ENCODE measurements around the gene ZDHHC15. TPM values are rescaled to one million over a fixed set of nuclear protein-coding genes. Genes with fewer than 3 reads are reported as not detected.
"Not testable (repeated sequence)": the region's sequence is repeated elsewhere in the genome, so short reads cannot be mapped to it uniquely, and the experiment has no call there.

Gene ZDHHC15
- total and polyA plus RNA-seq, 5 donors, result 2.0 to 4.6 (median 4.3) TPM

GRCh38 chrX:75369721-75370120, 153.1 kb downstream of the ZDHHC15 start:
- Histone ChIP-seq H3K27me3 (ENCODE audit: control insufficient read depth, insufficient read depth) (no peaks in the 10 kb centered on the region), H3K27ac (ENCODE audit: low read length) (no peak overlapping the region), H3K4me1 (ENCODE audit: control insufficient read depth, insufficient read depth, low read length) (no peaks in the 10 kb centered on the region), H3K9me3 (ENCODE audit: control insufficient read depth, low read length) (no peaks in the 10 kb centered on the region), H3K4me3 (ENCODE audit: low read length) (no peak overlapping the region)
- 83% methylated on average over 1 of the region's 1 CpG for WGBS
- no peak for ATAC-seq
- intact Hi-C loops (cut with DNase I), result no loop called here
- no peak for DNase-seq

DNA sequence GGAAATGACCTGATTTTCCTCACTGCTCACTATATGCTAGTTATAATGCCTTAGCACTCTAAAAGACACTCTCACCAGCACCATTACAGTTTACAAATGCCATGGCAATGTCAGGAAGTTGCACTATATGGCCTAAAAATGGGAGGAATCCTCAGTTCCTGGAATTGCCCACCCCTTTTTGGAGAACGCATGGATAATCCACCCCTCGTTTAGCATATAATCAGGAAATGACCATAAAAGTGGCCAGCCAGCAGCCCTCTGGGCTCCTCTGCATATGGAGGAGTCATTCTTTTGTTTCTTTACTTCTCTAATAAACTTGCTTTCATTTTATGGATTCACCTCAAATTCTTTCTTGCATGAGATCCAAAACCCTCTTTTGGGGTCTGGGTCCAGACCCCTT, 156.0 kb downstream of the ZDHHC15 start:
- Histone ChIP-seq H3K27ac (ENCODE audit: low read length) (no peak overlapping the region), H3K27me3 (ENCODE audit: control insufficient read depth, insufficient read depth) (no peaks in the 10 kb centered on the region), H3K4me3 (ENCODE audit: low read length) (no peak overlapping the region), H3K9me3 (ENCODE audit: control insufficient read depth, low read length) (no peaks in the 10 kb centered on the region), H3K4me1 (ENCODE audit: control insufficient read depth, insufficient read depth, low read length) (no peaks in the 10 kb centered on the region)
- ATAC-seq (no peak), DNase-seq (no peak)
- intact Hi-C loops (cut with DNase I), result no loop called here
- 78% methylated on average over 2 of the region's 2 CpGs for WGBS

- WGBS, result 87% methylated on average over 1 of the region's 1 CpG
- Histone ChIP-seq H3K9me3 (ENCODE audit: control insufficient read depth, low read length) (no peaks in the 10 kb centered on the region), H3K27ac (ENCODE audit: low read length) (no peak overlapping the region), H3K4me1 (ENCODE audit: control insufficient read depth, insufficient read depth, low read length) (no peaks in the 10 kb centered on the region), H3K27me3 (ENCODE audit: control insufficient read depth, insufficient read depth) (no peaks in the 10 kb centered on the region), H3K4me3 (ENCODE audit: low read length) (no peak overlapping the region)
- ATAC-seq, result no peak
- DNase-seq, result no peak
- intact Hi-C loops (cut with DNase I), result no loop called here
Measured at GRCh38 chrX:75365243-75365975, 157.4 kb downstream of the ZDHHC15 start.

GRCh38 chrX:75361788-75362187, 161.0 kb downstream of the ZDHHC15 start:
- no peak for ATAC-seq
- Histone ChIP-seq H3K27ac (ENCODE audit: low read length) (no peak overlapping the region), H3K9me3 (ENCODE audit: control insufficient read depth, low read length) (no peaks in the 10 kb centered on the region), H3K4me1 (ENCODE audit: control insufficient read depth, insufficient read depth, low read length) (no peaks in the 10 kb centered on the region), H3K4me3 (ENCODE audit: low read length) (no peak overlapping the region), H3K27me3 (ENCODE audit: control insufficient read depth, insufficient read depth) (no peaks in the 10 kb centered on the region)
- intact Hi-C loops (cut with DNase I), result no loop called here
- DNase-seq, result no peak

- H3K27me3 ChIP-seq (ENCODE audit: control insufficient read depth, insufficient read depth); H3K4me3 ChIP-seq (ENCODE audit: low read length); H3K27ac ChIP-seq (ENCODE audit: low read length); ATAC-seq; intact Hi-C loops (cut with DNase I); H3K9me3 ChIP-seq (ENCODE audit: control insufficient read depth, low read length); H3K4me1 ChIP-seq (ENCODE audit: control insufficient read depth, insufficient read depth, low read length); DNase-seq: not testable (repeated sequence)
Measured at GRCh38 chrX:75348601-75349000, 174.2 kb downstream of the ZDHHC15 start.

- 30% methylated on average over 2 of the region's 2 CpGs for WGBS
- Histone ChIP-seq H3K4me1 (ENCODE audit: control insufficient read depth, insufficient read depth, low read length) (no peaks in the 10 kb centered on the region), H3K9me3 (ENCODE audit: control insufficient read depth, low read length) (no peaks in the 10 kb centered on the region), H3K4me3 (ENCODE audit: low read length) (no peak overlapping the region), H3K27me3 (ENCODE audit: control insufficient read depth, insufficient read depth) (no peaks in the 10 kb centered on the region), H3K27ac (ENCODE audit: low read length) (no peak overlapping the region)
- intact Hi-C loops (cut with DNase I), result no loop called here
- ATAC-seq (no peak), DNase-seq (no peak)
Measured at GRCh38 chrX:75337525-75337924, 185.3 kb downstream of the ZDHHC15 start.

DNA sequence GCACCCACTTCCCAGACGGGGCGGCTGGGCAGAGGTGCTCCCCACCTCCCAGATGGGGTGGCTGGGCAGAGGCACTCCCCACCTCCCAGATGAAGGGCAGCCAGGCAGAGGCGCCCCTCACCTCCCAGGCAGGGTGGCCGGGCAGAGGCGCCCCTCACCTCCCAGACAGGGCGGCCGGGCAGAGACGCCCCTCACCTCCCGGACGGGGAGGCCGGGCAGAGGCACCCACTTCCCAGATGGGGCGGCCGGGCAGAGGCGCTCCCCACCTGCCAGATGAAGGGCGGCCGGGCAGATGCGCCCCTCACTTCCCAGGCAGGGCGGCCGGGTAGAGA, 187.7 kb downstream of the ZDHHC15 start:
- DNase-seq, result peak in 1 of 3 donors; percentile 49
- H3K27me3 ChIP-seq (ENCODE audit: control insufficient read depth, insufficient read depth), result no peaks in the 10 kb centered on the region
- WGBS, result 98% methylated on average over 19 of the region's 19 CpGs
- H3K27ac ChIP-seq (ENCODE audit: low read length), result no peak overlapping the region
- intact Hi-C loops (cut with DNase I), result no loop called here
- no peaks in the 10 kb centered on the region for H3K4me1 ChIP-seq (ENCODE audit: control insufficient read depth, insufficient read depth, low read length)
- H3K9me3 ChIP-seq (ENCODE audit: control insufficient read depth, low read length), result no peaks in the 10 kb centered on the region
- ATAC-seq, result no peak
- H3K4me3 ChIP-seq (ENCODE audit: low read length), result no peak overlapping the region

GRCh38 chrX:75334407-75335126, 188.3 kb downstream of the ZDHHC15 start:
- H3K4me3 ChIP-seq (ENCODE audit: low read length); intact Hi-C loops (cut with DNase I); H3K9me3 ChIP-seq (ENCODE audit: control insufficient read depth, low read length); H3K4me1 ChIP-seq (ENCODE audit: control insufficient read depth, insufficient read depth, low read length); ATAC-seq; H3K27ac ChIP-seq (ENCODE audit: low read length); DNase-seq; H3K27me3 ChIP-seq (ENCODE audit: control insufficient read depth, insufficient read depth): not testable (repeated sequence)
- 98% methylated on average over 39 of the region's 41 CpGs for whole genome bisulfite sequencing

DNA sequence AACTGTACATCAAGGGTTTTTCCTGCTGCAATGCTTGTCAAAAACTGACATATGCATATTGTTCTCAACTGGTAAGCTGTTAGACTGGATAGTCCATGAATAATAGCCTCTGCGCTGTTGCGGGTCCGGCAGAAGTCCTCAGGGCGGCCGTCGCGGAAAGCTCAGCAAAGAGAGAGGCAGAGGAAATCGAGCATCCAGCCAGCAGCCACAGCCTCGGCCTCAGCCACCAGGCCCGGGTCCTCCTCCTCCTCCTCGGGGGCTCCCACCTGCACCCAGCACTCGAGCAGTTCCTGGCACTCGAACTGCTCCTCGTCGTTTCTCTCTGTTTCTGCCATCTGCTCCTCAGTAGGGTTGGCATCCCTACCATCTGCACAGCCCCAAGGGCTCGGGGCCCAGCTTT, 195.2 kb downstream of the ZDHHC15 start:
- ATAC-seq, result no peak
- intact Hi-C loops (cut with DNase I), result no loop called here
- WGBS, result over 99% methylated on average over 16 of the region's 16 CpGs
- no peaks in the 10 kb centered on the region for H3K4me1 ChIP-seq (ENCODE audit: control insufficient read depth, insufficient read depth, low read length)
- H3K27ac ChIP-seq (ENCODE audit: low read length), result no peak overlapping the region
- H3K27me3 ChIP-seq (ENCODE audit: control insufficient read depth, insufficient read depth), result no peaks in the 10 kb centered on the region
- no peak overlapping the region for H3K4me3 ChIP-seq (ENCODE audit: low read length)
- no peaks in the 10 kb centered on the region for H3K9me3 ChIP-seq (ENCODE audit: control insufficient read depth, low read length)
- DNase-seq, result no peak
